T-helper 2 cell treated with Interferon-gamma antibody and Interleukin-4, amounts not matched to agents 100 ng/mL and 5 ng/mL, for 36 hours (primary cell): ENCODE measurements around the gene PKHD1. TPM values are rescaled to one million over a fixed set of nuclear protein-coding genes. Genes with fewer than 3 reads are reported as not detected.

Experiments used
- intact Hi-C: fragments of 100-400 bp; cut with micrococcal nuclease; formaldehyde crosslinking; loops from one replicate; pipeline ENCODE4 v1.15.1; 2023
- total RNA-seq: library from RNA; stranded (reverse); gene quantifications from 2 replicates; pipeline ENCODE4 v1.2.3, GENCODE V29; 2022

Gene PKHD1
- total RNA-seq, 1 donor from 2014 or later, result not detected

- intact Hi-C loops, result no loop called here
Measured at GRCh38 chr6:51718533-51718932, 368.9 kb downstream of the PKHD1 start.

DNA sequence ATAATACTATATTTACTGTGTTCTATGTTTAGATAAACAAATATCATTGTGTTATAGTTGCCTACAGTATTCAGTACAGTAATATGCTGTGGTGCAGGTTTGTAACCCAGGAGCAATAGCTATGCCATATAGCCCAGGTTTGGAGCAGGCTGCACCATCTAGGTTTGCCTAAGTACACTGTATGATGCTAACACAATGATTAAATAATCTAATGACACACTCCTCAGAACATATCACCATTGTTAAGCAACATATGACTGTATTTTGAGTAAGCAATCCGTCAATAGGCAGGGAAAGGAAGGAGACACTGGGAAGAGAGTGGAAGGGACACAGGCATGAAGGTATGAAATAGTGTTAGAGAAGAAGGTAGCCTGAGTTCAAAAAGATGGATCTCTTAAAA is 369.9 kb downstream of the PKHD1 start:
- intact Hi-C loops, result no loop called here

DNA sequence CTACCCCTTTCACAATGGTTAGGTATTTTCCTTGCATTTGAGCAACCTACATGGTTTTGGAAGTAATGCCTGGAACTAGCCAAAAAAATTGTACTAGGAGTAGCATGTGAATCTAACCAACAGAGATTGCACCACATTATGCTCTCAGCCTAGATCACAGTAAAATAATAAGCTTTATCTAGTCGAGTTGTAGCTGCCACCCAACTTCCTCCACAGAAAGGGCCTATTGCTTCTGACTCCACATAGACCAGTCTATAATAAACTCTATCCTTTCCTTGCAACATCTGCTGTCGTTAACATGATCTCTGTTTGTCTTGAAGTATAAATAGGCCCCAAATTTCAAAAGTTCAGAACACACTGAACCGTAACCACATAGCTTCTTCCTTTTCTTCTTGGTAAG is 375.5 kb downstream of the PKHD1 start:
- intact Hi-C loops, result no loop called here

DNA sequence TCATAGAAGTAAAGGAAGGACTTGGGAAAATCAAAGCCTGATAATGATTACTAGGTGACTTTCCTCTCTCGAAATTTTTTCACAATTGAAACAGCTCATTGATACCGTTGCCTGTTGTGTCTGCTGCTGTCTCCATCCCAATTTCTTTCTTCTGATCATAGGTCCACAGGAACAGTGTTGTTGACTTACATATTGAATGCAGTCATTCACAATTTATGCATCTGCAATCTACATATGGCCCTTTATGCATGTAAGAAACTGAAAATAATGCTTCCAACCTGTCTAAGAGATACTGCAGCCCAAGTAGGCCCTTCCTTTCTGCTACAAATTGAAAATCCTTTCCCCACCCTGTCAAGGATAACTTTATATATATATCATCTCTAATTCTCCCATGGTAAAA is 381.3 kb downstream of the PKHD1 start:
- intact Hi-C loops, result no loop called here

GRCh38 chr6:51704932-51705540 is 382.4 kb downstream of the PKHD1 start:
- intact Hi-C loops, result no loop called here

DNA sequence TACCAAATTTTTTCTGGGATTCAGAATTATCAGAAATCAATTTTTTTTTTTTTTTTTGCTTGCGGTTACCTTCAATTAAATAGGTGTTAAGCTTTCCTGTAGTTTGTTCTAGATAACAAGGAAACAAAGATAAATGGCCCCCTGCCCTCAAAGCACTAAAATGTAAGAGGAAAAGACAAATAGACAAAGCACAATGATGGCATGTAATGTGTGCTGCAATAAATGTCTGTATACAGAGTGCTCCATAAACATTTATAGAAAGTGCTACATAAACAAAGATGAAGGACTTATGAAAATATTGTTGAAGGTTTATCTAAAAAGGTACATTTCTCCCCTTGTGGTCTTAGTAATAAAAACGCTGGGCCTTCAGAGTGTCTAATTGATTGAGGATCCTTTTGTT is 384.6 kb downstream of the PKHD1 start:
- intact Hi-C loops, result no loop called here

GRCh38 chr6:51684603-51685002 is 402.8 kb downstream of the PKHD1 start:
- intact Hi-C loops, result no loop called here

DNA sequence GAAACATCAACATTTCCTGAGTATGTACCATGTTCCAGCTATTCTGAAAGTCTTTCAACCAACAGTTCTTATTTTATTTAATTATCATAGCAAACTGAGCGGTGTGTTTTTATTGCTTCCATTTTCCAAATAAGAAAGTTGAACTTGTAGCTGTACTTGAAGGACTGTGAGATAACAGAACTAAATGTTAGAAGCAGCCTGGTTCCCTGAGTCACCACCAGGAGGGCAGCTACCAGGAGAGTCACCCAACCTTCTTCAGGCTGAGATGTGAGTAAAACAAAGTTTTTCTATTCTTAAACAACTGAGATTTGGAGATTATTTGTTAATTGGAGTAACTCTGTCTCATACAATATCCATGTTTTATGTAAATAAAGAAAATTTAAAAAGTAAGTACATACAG is 403.4 kb downstream of the PKHD1 start:
- intact Hi-C loops, result no loop called here

DNA sequence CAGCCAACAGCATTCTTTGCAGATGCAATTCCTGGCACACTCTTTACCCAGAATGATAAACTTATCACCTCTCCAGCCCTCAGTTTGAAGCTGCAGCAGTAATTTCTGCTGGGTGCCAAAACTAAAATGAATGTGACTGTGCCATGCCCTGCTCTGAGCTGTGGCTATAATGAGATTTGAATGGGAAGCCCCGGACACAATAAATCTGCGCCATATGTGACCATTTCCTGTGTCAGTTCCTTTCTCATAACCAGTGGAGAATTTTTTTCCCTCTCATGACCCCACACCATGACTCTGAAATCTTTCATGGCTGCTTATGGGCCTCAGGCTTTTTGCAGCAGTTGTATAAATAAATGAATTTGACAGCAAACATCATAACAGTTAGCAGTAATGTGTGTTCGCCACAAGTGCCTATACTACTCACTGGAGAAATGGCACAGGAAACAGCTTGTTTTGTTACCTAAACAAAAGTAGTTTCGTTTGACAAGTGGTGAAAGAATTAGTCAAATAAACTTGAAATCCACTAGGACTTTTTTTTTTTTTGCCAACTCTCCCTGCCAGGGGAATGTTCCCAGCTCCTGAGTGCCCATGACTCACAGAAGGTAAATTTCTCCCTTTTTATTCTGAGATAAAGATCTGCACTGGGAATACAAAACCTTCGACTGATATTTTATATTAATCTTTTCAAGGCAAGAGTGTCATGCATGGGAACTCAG is 408.4 kb downstream of the PKHD1 start:
- intact Hi-C loops, result no loop called here

DNA sequence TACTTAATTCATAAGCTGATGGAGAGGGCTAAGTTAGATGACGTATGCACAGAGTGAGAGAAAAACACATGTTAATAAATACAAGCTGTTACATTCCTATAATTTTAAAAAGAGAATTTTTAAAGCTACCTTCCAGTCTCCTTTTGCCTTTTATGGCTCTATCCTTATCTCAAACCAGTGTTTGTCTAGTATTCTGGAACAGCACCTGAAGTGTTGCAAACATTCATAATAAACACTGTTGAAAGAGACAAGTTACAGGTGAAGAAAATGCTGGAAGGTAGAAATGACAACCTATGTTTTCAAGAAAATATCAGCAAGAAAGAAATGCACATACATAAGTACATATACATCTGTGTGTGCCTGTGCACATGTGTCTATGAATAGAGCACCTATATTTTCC is 409.1 kb downstream of the PKHD1 start:
- intact Hi-C loops, result no loop called here

DNA sequence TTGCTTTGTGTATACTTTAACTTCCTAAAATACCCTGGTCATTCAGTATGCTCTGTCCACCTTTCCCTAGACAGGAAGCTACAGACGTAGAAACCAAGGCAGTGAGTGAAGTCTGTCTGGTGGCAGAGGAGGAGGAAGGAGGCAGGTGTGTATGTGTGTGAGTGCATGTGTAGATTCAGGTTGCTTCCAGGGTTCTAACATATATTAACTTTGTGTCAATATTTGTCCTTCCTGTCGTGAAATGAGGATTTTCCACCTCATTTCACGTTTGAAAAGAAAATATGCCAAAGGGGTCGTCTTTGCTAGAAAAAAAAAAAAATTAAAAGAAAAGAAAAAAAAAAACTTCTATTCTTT is 411.5 kb downstream of the PKHD1 start:
- intact Hi-C loops, result no loop called here

DNA sequence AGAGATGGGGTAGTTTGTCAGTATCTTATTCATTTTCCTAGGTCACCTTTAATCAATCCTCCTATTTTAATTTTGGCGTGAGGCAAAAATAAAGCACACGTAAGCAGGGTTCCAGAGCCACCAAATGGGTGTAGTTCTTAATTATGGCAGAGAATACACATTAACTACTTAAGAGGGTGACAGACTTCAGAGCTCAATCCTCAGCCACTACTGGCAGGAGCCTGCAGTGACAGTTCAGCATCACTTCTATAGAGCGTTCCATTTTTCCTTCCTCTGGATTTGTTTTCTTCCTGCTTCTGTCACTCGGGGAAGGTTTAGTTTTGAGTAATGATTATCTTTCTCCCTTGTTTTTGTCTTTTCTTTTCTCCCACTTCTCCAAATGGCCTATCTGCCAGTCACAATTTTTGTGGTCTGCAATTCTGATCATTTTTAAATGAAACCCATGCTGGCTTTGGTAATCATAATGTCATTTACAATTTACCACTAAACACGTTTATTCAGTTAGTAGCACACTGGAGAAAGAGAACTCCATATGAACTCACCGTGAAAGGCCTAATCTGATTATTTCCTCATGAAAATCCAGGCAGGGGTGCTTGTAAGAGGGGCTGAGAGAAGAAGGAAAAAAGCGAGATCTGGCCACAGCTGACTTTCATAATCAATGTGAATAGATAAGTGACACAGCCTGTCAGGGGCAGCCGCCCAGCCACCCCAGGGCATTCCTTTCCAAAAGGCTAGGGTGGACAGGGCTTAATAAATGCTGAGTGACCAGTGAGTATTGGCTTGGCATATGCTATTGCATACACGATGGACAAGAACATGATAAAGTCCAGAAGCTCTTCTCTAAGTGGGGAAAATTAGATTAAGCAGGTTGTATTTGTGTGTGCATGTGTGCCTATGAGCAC is 412.1 kb downstream of the PKHD1 start:
- intact Hi-C loops, result no loop called here

DNA sequence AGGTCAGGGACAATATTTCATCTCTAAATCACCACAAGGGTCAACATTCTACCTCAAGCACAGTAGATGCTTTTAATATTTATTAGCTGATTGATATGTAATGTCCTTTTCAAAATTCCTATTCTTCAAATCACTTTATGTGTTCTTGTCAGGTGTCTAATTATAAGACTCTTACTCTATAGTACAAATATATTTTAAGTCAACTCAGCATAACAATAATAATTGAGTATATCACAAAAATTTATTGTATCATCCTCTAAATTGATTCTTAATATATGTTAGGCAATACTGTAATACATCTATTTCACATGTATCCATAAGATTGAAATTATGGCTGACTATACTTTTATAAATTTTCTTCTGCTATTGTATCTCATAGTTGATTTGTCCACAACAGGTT is 423.9 kb downstream of the PKHD1 start:
- intact Hi-C loops, result no loop called here

DNA sequence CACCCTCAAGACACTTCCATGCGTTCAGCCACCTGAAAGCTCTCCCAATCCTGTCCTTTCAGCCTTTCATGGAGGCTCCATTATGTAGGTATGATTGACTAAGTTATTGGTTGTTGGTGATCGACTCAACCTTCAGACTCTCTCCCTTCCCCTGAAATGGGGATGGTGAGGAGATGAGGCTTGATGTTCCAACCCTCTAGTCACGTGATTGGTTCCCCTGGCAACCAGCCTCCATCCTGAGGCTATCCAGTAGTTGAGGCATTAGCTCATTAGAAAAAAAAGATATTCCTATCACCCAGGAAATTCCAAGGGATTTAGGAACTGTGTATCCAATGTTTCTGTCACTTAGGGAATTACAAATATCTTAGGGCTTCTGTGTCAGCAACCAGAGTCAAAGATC is 426.6 kb downstream of the PKHD1 start:
- intact Hi-C loops, result no loop called here

- intact Hi-C loops, result no loop called here
Measured at GRCh38 chr6:51657491-51657890, 429.9 kb downstream of the PKHD1 start.

DNA sequence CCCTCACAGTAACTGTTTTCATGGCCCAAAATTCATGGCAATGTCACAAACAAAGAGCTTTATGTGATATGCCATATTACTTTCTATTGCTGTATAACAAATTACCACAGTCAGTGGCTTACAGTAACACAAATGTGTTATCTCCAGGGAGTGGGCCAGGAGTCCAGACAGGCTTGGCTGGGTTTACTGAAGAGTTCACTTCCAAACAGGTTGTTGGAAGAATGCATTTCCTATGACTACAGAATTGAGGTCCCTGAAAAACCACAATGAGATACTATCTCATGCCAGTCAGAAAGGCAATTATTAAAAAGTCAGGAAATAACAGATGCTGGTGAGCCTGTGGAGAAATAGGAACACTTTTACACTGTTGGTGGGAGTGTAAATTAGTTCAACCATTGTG is 431.9 kb downstream of the PKHD1 start:
- intact Hi-C loops, result no loop called here

GRCh38 chr6:51654647-51655046 is 432.8 kb downstream of the PKHD1 start:
- intact Hi-C loops, result no loop called here

GRCh38 chr6:51651132-51651817 is 436.1 kb downstream of the PKHD1 start:
- intact Hi-C loops, result no loop called here

GRCh38 chr6:51648774-51649173 is 438.6 kb downstream of the PKHD1 start:
- intact Hi-C loops, result no loop called here

- intact Hi-C loops, result no loop called here
Measured at GRCh38 chr6:51648236-51648635, 439.2 kb downstream of the PKHD1 start.

DNA sequence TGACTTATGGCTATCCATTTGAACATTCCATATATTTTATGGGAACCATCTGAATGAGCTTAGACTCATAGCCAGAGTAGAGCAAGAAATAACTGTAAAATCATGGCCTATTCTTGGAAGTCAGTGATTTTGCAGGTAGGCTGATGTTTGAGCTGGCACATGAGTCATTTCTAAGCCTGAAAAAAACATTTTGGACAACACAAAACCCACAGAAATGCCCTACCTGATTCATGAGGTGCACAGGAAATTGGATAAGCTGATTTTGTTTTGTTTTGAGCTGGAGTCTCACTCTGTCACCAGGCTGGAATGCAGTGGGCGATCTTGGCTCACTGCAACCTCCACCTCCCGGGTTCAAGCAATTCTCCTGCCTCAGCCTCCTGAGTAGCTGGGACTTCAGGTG is 443.0 kb downstream of the PKHD1 start:
- intact Hi-C loops, result no loop called here

DNA sequence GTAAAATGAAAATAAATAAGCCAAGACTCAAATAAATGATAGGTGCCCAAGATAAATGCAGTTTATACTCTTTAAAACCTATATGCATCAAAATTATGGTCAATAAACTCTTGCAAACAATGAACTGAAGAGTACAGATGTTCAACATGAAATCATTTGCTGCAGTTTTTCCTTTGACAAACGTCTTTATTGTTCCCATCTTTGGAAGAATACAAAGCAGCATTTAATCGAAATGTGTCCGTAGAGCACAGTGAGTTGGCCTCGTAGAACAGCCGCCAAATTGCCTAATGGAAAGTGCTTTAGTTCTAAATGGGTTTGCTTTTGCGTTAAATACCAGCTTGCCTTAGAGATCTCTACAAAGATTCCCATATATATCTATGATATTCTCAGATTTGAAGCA is 447.4 kb downstream of the PKHD1 start:
- intact Hi-C loops, result no loop called here
